H1 (cell line): ENCODE results near the gene MOB2. TPM values are rescaled to one million over a fixed set of nuclear protein-coding genes. Genes with fewer than 3 reads are reported as not detected.

Experiments used
- CTCF ChIA-PET: fragments of 300-600 bp; sonication (Branson Sonifier 250); formaldehyde crosslinking; loops from one replicate; lab custom pipeline; 2021; ENCODE audit not compliant: partially characterized antibody; lab: Charles Lee
- POLR2A ChIA-PET: fragments of 300-600 bp; sonication (Branson Sonifier 250); formaldehyde crosslinking; loops from one replicate; lab custom pipeline; 2021; ENCODE audit warnings: inconsistent platforms; ENCODE audit not compliant: partially characterized antibody; lab: Charles Lee
- DNase-seq, 2 experiments: peaks; one replicate each; pipeline versions ENCODE4 v3.0.0 to v3.0.0-alpha.2; 2010 to 2022; ENCODE audit warnings: low spot score in 2 of 2, low read depth in 1 of 2, mixed read lengths in 1 of 2
- FAIRE-seq: peaks from 2 replicates; lab custom pipeline; 2011; peaks lifted over from hg19 to GRCh38; lab: Jason Lieb, UNC
- H2AFZ ChIP-seq: 2 replicates; pipeline ENCODE4 v1.8.1; 2012; ENCODE audit warnings: low read length, inconsistent platforms
- H2AK5ac ChIP-seq: 2 replicates; pipeline ENCODE4 v1.6.1; 2013; ENCODE audit warnings: low read depth, low read length
- H2BK120ac ChIP-seq: replicated peaks from 2 replicates; pipeline ENCODE3; 2013; ENCODE audit warnings: low read depth, low read length, inconsistent platforms
- H2BK12ac ChIP-seq: 2 replicates; pipeline ENCODE4 v1.6.1; 2013; ENCODE audit warnings: low read depth, low read length
- H2BK15ac ChIP-seq: 2 replicates; pipeline ENCODE4 v1.6.1; 2013; ENCODE audit warnings: low read length
- H2BK20ac ChIP-seq: 2 replicates; pipeline ENCODE4 v1.6.1; 2013; ENCODE audit warnings: low read length
- H2BK5ac ChIP-seq: 2 replicates; pipeline ENCODE4 v1.6.1; 2013; ENCODE audit warnings: low read depth, low read length
- H3K14ac ChIP-seq: 2 replicates; pipeline ENCODE4 v1.6.1; 2013; ENCODE audit warnings: inconsistent platforms; ENCODE audit not compliant: insufficient read length
- H3K18ac ChIP-seq: 2 replicates; pipeline ENCODE4 v1.6.1; 2013; ENCODE audit warnings: low read length; ENCODE audit errors: extremely low read depth
- H3K23ac ChIP-seq: 2 replicates; pipeline ENCODE4 v1.6.1; 2013; ENCODE audit warnings: inconsistent platforms; ENCODE audit not compliant: insufficient read length
- H3K23me2 ChIP-seq: 2 replicates; pipeline ENCODE4 v1.6.1; 2013; ENCODE audit warnings: low read depth, low read length
- H3K27ac ChIP-seq: 2 replicates; pipeline ENCODE4 v1.6.1; 2011; ENCODE audit warnings: low read depth, low read length, inconsistent platforms
- H3K27me3 ChIP-seq, 4 experiments: replicated peaks in 1 of 4; 1 replicate in 1 of 4; 2 replicates in 3 of 4; pipeline versions ENCODE4 v1.6.1 to v1.8.1; 2011 to 2013; ENCODE audit warnings: low read length in 3 of 4, mild to moderate bottlenecking in 3 of 4, inconsistent platforms in 2 of 4, mixed read lengths in 2 of 4, moderate library complexity in 1 of 4; ENCODE audit not compliant: control insufficient read depth in 3 of 4, insufficient read depth in 3 of 4; ENCODE audit errors: extremely low read depth in 1 of 4
- H3K36me3 ChIP-seq, 4 experiments: 2 replicates each; pipeline versions ENCODE4 v1.6.1 to v1.8.1; 2011 to 2013; ENCODE audit warnings: mild to moderate bottlenecking in 4 of 4, low read length in 3 of 4, moderate library complexity in 2 of 4, control low read depth in 1 of 4, inconsistent platforms in 1 of 4; ENCODE audit not compliant: insufficient read depth in 4 of 4, control insufficient read depth in 2 of 4
- H3K4ac ChIP-seq: replicated peaks from 2 replicates; pipeline ENCODE3; 2013; ENCODE audit warnings: low read length, low read depth, mixed read lengths, inconsistent platforms; ENCODE audit not compliant: insufficient read length
- H3K4me1 ChIP-seq, 4 experiments: replicated peaks in 1 of 4; 1 replicate in 1 of 4; 2 replicates in 3 of 4; pipeline versions ENCODE4 v1.6.1 to v1.8.1; 2011 to 2013; ENCODE audit warnings: low read length in 3 of 4, inconsistent platforms in 2 of 4, mixed read lengths in 1 of 4; ENCODE audit not compliant: insufficient read depth in 4 of 4, control insufficient read depth in 3 of 4
- H3K4me2 ChIP-seq, 2 experiments: 2 replicates each; pipeline versions ENCODE4 v1.6.1 to v1.8.1; 2011 to 2013; ENCODE audit warnings: low read depth in 2 of 2, low read length in 2 of 2, control low read depth in 1 of 2, inconsistent platforms in 1 of 2, mild to moderate bottlenecking in 1 of 2; ENCODE audit not compliant: insufficient read depth in 1 of 2
- H3K4me3 ChIP-seq, 4 experiments: fragments of 200-600, 300-600 bp in 1 of 4; sonication (generic), shearing (Covaris generic), sonication (Bioruptor Twin) in 1 of 4; 2 replicates each; pipeline versions ENCODE4 v1.5.1 to v1.8.1; 2011 to 2016; ENCODE audit warnings: low read length in 4 of 4, low read depth in 3 of 4, control low read depth in 2 of 4, inconsistent platforms in 2 of 4, mild to moderate bottlenecking in 2 of 4, mixed read lengths in 1 of 4, moderate library complexity in 1 of 4; ENCODE audit not compliant: insufficient read depth in 2 of 4; ENCODE audit errors: extremely low read depth in 1 of 4
- H3K56ac ChIP-seq: replicated peaks from 2 replicates; pipeline ENCODE3; 2013; ENCODE audit warnings: low read depth, mild to moderate bottlenecking, mixed read lengths, low read length, inconsistent platforms; ENCODE audit not compliant: insufficient read length
- H3K79me1 ChIP-seq: 2 replicates; pipeline ENCODE4 v1.6.1; 2013; ENCODE audit warnings: low read depth, low read length, control low read depth
- H3K79me2 ChIP-seq, 2 experiments: 2 replicates each; pipeline versions ENCODE4 v1.6.1 to v1.8.1; 2012 to 2013; ENCODE audit warnings: low read length in 2 of 2, mild to moderate bottlenecking in 2 of 2, inconsistent platforms in 1 of 2; ENCODE audit not compliant: insufficient read depth in 2 of 2, control insufficient read depth in 1 of 2
- H3K9ac ChIP-seq, 4 experiments: replicated peaks in 1 of 4; 1 replicate in 1 of 4; 2 replicates in 3 of 4; pipeline versions ENCODE4 v1.6.1 to v1.8.1; 2011 to 2013; ENCODE audit warnings: low read depth in 3 of 4, low read length in 3 of 4, control low read depth in 2 of 4, mild to moderate bottlenecking in 2 of 4, moderate library complexity in 2 of 4, inconsistent platforms in 1 of 4; ENCODE audit errors: extremely low read depth in 1 of 4
- H3K9me3 ChIP-seq, 2 experiments: 2 replicates each; pipeline versions ENCODE4 v1.6.1 to v1.8.1; 2012 to 2013; ENCODE audit warnings: mild to moderate bottlenecking in 2 of 2, moderate library complexity in 2 of 2, control low read depth in 1 of 2, inconsistent platforms in 1 of 2, low read depth in 1 of 2, low read length in 1 of 2, mixed read lengths in 1 of 2; ENCODE audit not compliant: insufficient read depth in 2 of 2
- H4K20me1 ChIP-seq, 2 experiments: replicated peaks in 1 of 2; 2 replicates each; pipeline versions ENCODE3 to v1.8.1; 2011 to 2013; ENCODE audit warnings: inconsistent platforms in 2 of 2, low read length in 2 of 2, mild to moderate bottlenecking in 1 of 2; ENCODE audit not compliant: insufficient read depth in 2 of 2, control insufficient read depth in 1 of 2
- H4K5ac ChIP-seq: 2 replicates; pipeline ENCODE4 v1.6.1; 2013; ENCODE audit warnings: low read length, low read depth, mixed read lengths, inconsistent platforms; ENCODE audit not compliant: insufficient read length
- H4K8ac ChIP-seq: 2 replicates; pipeline ENCODE4 v1.8.0; 2013; ENCODE audit warnings: mild to moderate bottlenecking, moderate library complexity, low read length, inconsistent platforms; ENCODE audit not compliant: insufficient read depth; ENCODE audit errors: extremely low read depth
- H4K91ac ChIP-seq: replicated peaks from 2 replicates; pipeline ENCODE3; 2013; ENCODE audit warnings: low read length, mixed read lengths, inconsistent platforms; ENCODE audit not compliant: insufficient read length
- CBX8 ChIP-seq: fragments of 300-800, 300-1000 bp; sonication (generic); IDR thresholded peaks from 2 replicates; pipeline ENCODE4 v1.7.1; 2016; ENCODE audit warnings: low read depth, low read length, borderline replicate concordance
- CEBPB ChIP-seq: IDR thresholded peaks from 2 replicates; pipeline ENCODE4 v1.6.1; 2012; ENCODE audit warnings: low read depth, low read length
- CTBP2 ChIP-seq: IDR thresholded peaks from 2 replicates; pipeline ENCODE4 v1.7.0; 2011; ENCODE audit warnings: borderline replicate concordance, mild to moderate bottlenecking, moderate library complexity, mixed read lengths, low read length; ENCODE audit not compliant: insufficient read depth, insufficient read length
- JUND ChIP-seq: IDR thresholded peaks from 2 replicates; pipeline ENCODE4 v1.6.1; 2011; ENCODE audit warnings: mild to moderate bottlenecking, improper control_type of control experiment, low read length
- KDM5A ChIP-seq: fragments of 200-600 bp; IDR thresholded peaks from 2 replicates; pipeline ENCODE4 v1.7.1; 2012; ENCODE audit warnings: mild to moderate bottlenecking, low read length, inconsistent platforms, mixed read lengths
- PHF8 ChIP-seq: fragments of 200-600 bp; sonication (generic); conservative IDR thresholded peaks from 2 replicates; pipeline ENCODE4 v1.7.1; 2012; ENCODE audit warnings: low read depth, mild to moderate bottlenecking, inconsistent platforms, low read length, moderate library complexity
- POU5F1 ChIP-seq: IDR thresholded peaks from 2 replicates; pipeline ENCODE4 v1.6.1; 2011; ENCODE audit warnings: low read depth, mild to moderate bottlenecking, low read length, moderate library complexity
- SUZ12 ChIP-seq: fragments of 200-600 bp; sonication (generic); IDR thresholded peaks from 2 replicates; pipeline ENCODE4 v1.6.1; 2012; ENCODE audit warnings: mild to moderate bottlenecking, inconsistent platforms, low read length, moderate library complexity, mixed read lengths
- TAF1 ChIP-seq: IDR thresholded peaks from 2 replicates; pipeline ENCODE4 v1.6.1; 2011; ENCODE audit warnings: mild to moderate bottlenecking, low read depth, low read length
- TAF7 ChIP-seq: optimal IDR thresholded peaks from 2 replicates; pipeline ENCODE3; 2011; ENCODE audit warnings: low read depth, mild to moderate bottlenecking, inconsistent platforms, low read length, moderate library complexity, borderline replicate concordance
- TBP ChIP-seq: IDR thresholded peaks from 2 replicates; pipeline ENCODE4 v1.6.1; 2011; ENCODE audit warnings: low read depth, low read length, improper control_type of control experiment
- WGBS, 2 experiments: shearing (Covaris generic) in 1 of 2; methylation state at CpG; one replicate each; pipeline versions ENCODE4 v1.1.6 to v1.1.7; 2013 to 2015; ENCODE audit warnings: low lambda C conversion rate in 2 of 2, mixed read lengths in 2 of 2, inconsistent platforms in 1 of 2, low coverage in 1 of 2, missing lambda C conversion rate in 1 of 2; ENCODE audit not compliant: insufficient replicate concordance in 2 of 2, insufficient coverage in 1 of 2, insufficient read length in 1 of 2; ENCODE audit errors: extremely low coverage in 1 of 2, missing lambda C conversion rate in 1 of 2; 5-methylcytosine and 5-hydroxymethylcytosine counted together
- polyA plus RNA-seq, 7 experiments: library from polyadenylated mRNA; depleted of rRNA in 3 of 7; stranded (reverse) in 5 of 7; unstranded in 2 of 7; fragments of >200 nt in 5 of 7; fragments of 200-250 nt in 2 of 7; gene quantifications; 1 replicate in 5 of 7; 2 replicates in 1 of 7; 4 replicates in 1 of 7; pipeline versions ENCODE4 v1.2.1 to v1.2.3, GENCODE V29; 2011 to 2013; ENCODE audit warnings: missing spikeins in 2 of 7, mixed read lengths in 2 of 7
- total RNA-seq: library from RNA; stranded (reverse); fragmentation: NEBNext Ultra II Directional; extraction: Animal tissue kit (Norgen Biotek cat#: 25700); gene quantifications from 2 replicates; pipeline ENCODE4 v1.2.1, GENCODE V29; 2021
- TF ChIP-seq, protein P1 (sequence below): IDR thresholded peaks from 2 replicates; pipeline ENCODE4 v1.6.1; 2012; ENCODE audit warnings: low read length, inconsistent platforms

The MOB2 gene
- total and polyA plus RNA-seq, 2 of the 8 experiments (the other 6 are each of a cell fraction or from before 2014, with no cell fraction given) = 18.6 to 28.2 TPM

DNA sequence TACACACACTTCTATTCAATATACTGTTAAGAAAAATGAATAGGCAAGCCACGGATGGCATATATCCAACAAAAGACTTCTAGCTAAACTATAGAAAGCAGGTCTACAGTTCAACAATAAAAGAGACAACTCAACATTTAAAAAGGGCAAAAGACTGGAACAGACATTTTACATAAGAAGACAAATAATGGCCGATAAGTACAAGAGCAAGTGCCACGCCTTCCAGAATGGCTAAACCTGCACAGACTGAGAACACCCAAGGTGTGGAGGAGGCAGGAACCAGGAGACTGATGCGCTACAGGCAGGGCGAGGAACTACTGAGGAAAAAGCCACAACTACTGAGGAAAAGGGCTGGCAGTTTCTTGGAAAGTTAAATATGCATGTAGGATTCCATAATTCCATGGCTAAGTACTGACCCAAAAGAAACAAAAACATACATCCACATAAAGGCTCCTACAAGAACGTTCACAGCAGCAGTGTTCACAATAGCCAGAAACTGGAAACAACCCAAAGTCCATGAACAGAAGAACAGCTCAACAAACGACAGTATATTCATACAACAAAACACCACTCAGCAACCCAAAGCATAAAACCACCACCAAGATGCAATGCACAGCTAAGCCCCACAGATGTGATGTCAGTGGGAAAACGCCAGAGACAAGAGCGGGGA lies 9.6 kb upstream of the MOB2 start:
- no peak overlapping the region for H4K8ac ChIP-seq
- 0 out of 2 replicates have a peak, but pooled peaks cover 4% of the 10 kb centered on the region for H3K23me2 ChIP-seq
- FAIRE-seq (no peak), DNase-seq (no peak)
- no peaks in the 10 kb centered on the region for H3K36me3 ChIP-seq
- peaks cover 22% of the 10 kb centered on the region for H3K79me1 ChIP-seq
- ChIA-PET POLR2A (no interaction called here), CTCF (no interaction called here)
- no peak overlapping the region for H2AK5ac ChIP-seq
- H2BK12ac ChIP-seq = no peak overlapping the region
- no peak overlapping the region for H2BK120ac ChIP-seq
- H3K79me2 ChIP-seq = peaks cover 3 to 37% of the 10 kb centered on the region in 2 experiments; a peak in 3 of 4 replicates
- H4K91ac ChIP-seq = no peak overlapping the region
- no peak overlapping the region for H4K5ac ChIP-seq
- H3K27ac ChIP-seq = no peak overlapping the region
- no peak overlapping the region for H3K4ac ChIP-seq
- no peak overlapping the region for H2BK5ac ChIP-seq
- H3K4me1 ChIP-seq = peaks cover 1 to 3% (median 3%) of the 10 kb centered on the region in 4 experiments; a peak in 5 of 7 replicates
- no peak overlapping the region for H3K56ac ChIP-seq
- no peak overlapping the region for H3K4me2 ChIP-seq
- no peak overlapping the region for H3K14ac ChIP-seq
- no peak overlapping the region for H3K9ac ChIP-seq
- no peak overlapping the region for H2AFZ ChIP-seq
- H3K23ac ChIP-seq = no peak overlapping the region
- H3K9me3 ChIP-seq = peaks cover 2 to 8% of the 10 kb centered on the region in 2 experiments; a peak in 2 of 4 replicates
- H2BK15ac ChIP-seq = no peak overlapping the region
- H3K27me3 ChIP-seq = no peaks in the 10 kb centered on the region
- H2BK20ac ChIP-seq = no peak overlapping the region
- H4K20me1 ChIP-seq = peaks cover 2 to 9% of the 10 kb centered on the region in 2 experiments
- 88% methylated on average over 9 of the region's 9 CpGs; no CpG with 5 or more reads in 1 of the 2 experiments for WGBS, 2 experiments
- no peak overlapping the region for H3K18ac ChIP-seq
- H3K4me3 ChIP-seq = no peak overlapping the region
- TF ChIP-seq PHF8 (no peak), KDM5A (no peak), CTBP2 (no peak), POU5F1 (no peak), TAF1 (no peak), CEBPB (no peak), SUZ12 (no peak), TAF7 (no peak), JUND (no peak), CBX8 (no peak), TBP (no peak)
- TF ChIP-seq, protein P1, sequence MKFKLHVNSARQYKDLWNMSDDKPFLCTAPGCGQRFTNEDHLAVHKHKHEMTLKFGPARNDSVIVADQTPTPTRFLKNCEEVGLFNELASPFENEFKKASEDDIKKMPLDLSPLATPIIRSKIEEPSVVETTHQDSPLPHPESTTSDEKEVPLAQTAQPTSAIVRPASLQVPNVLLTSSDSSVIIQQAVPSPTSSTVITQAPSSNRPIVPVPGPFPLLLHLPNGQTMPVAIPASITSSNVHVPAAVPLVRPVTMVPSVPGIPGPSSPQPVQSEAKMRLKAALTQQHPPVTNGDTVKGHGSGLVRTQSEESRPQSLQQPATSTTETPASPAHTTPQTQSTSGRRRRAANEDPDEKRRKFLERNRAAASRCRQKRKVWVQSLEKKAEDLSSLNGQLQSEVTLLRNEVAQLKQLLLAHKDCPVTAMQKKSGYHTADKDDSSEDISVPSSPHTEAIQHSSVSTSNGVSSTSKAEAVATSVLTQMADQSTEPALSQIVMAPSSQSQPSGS = no peak
